ENCODE measurements around the gene IFT172.

The IFT172 gene

DNA sequence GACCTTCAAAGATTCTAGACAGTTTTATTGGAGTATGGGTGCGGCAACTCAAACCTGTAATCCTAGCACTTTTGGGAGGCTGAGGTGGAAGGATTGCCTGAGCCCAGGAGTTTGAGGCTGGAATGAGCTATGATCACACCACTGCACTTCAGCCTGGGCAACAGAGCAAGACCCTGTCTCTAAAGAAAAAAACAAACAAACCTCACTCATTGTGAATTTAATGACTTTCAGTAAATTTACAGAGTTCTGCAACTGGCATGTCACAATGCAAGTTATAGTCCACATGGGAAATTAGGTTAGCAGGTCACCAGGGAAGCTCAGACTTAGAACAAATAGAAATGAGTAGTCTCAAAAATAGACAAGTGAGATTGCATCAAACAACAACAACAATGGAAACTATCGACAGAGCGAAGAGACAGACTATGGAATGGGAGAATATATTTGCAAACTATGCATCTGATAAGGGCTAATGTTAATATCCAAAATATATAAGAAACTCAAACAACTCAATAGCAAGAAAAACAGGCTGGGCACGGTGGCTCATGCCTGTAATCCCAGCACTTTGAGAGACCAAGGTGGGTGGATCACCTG, 67.8 kb downstream of the IFT172 start:
- no peak for DNase-seq

DNA sequence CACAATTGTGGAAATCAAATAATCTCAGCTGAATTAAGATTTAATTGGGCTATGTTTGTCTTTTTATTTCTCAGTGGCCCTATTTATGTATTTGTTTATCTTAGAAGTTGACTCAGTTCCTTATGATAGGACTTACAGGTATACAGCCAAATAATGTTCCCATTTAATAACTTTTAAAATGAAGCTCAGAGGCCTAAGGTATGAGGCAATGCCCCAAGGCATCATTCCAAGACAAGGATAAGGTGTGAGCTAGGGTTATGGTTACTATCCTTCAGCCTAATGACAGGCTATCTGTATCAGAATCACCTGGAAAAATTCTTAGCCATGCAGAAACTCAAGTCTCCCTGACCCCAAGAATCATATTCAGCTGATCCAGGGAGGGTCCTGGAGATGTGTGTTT, 68.5 kb downstream of the IFT172 start:
- no peak for DNase-seq

DNA sequence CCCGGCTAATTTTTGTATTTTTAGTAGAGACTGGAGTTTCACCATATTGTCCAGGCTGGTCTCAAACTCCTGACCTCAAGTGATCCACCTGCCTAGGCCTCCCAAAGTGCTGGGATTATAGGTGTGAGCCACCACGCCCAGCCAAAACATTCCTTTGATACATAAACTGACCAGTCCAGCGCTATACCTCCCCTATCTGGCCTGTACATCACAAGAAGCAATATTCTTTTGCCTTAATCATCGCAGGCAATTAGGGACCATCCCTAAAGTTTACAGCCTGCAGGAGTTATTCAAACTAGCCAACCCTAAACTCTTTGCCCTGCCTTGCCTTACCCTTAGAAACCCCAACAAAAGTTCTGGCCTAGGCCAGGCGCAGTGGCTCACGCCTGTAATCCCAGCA, 73.4 kb downstream of the IFT172 start:
- DNase-seq = no peak

DNA sequence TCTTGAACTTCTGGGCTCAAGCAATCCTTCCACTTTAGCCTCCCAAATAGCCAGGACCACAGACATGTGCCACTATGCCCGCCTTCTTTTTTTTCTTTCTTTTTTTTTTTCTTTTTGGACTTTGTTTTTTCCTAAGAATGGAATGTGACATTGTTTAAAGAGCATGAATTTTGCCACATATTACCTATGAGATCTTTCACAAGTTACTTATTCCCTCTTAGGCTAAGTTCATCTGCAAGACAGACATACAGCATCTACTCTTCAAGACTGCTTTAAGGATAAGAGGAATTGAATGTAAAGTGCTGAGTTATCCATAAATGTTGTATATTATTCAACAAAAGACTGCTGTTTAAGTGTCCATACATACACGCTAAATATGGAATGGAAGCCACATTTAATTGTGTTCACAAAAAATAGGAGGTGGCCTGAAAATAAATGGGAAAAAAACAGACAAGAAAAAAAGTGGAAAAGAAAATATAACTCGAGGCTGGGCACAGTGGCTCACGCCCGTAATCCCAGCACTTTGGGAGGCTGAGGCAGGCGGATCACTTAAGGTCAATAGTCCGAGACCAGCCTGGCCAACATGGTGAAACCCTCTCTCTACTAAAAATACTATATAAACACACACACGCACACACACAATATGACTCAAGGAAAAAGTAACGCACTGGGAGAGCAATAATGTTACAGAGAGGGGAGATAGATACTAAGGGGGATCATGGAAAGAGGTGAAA, 77.0 kb downstream of the IFT172 start:
- DNase-seq = no peak

DNA sequence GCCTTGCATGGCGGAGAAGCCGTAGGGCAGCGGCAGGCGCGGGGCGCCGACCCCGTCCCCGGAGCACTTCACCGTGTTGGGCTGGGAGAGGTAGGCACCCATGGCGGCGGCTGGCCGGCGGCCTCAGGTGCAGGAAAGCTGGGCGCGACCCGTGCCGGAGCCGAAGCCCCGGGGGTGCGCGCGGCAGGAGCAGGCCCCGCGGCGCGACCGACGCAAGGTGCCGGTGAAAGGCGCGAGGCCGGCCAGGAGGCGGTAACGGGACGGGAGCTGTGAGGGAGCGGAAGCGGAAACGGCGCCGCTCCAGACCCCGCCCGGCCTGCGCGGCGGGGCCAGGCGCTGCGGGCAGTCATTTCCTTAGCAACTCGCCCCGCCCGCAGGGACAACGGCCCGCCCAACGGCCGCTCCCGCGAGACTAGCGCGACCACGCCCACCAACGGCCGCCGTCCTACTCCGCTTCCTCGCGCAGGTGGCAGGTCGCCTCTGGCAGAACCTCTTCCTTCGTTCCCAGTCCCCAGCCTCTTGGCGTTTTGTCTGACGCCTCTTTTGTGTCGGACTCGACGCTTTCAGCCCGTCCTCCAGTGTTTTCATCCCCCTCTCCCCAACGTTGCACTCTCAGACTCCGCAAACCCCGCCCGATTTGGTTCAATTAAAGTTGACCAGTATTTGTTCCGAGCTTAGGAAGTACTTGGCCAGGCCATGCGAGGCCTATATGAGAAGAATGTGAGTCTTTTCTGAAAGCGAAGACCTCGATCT, 80.0 kb downstream of the IFT172 start, which contains the start of gene PPM1G:
TSS of gene PPM1G (minus strand) at position 271 of the 753 bp plus-strand sequence. CDS start at position 102, 169 bp downstream.
- peak; percentile 66 for DNase-seq

DNA sequence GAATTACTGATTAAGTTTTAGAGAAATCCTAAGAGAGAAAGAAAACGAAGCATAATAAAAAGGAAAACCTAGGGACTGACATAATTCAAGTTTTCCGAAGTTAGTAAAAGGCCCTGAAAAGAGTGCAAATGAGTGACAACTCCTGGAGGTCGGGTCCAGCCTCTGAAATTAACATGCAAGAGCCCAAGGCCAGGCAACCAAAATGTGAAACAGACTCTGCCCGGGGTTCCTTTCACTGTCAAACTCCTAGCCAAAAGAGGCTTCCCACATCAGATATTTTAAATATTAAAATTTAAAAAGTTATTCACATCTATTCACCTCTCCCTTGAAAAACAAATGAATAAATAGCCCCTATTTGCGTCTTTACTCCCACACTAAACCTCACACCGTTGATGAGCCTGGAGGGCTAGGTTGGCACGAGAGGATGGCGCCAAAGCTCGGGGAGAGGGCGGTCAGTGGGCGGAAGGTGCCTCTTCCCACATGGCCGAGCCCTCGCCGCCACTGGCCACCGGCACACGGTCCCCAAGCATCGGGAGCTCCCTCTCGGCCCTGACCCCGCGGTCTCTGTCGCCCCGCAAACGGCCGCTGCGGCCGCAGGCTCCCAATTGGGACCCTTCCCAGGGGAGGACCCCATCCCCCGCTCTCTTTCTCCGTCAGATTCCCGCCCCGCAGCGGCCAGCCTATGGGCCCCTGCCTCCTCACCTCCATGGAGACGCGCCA, 80.8 kb downstream of the IFT172 start:
- DNase-seq = no peak

DNA sequence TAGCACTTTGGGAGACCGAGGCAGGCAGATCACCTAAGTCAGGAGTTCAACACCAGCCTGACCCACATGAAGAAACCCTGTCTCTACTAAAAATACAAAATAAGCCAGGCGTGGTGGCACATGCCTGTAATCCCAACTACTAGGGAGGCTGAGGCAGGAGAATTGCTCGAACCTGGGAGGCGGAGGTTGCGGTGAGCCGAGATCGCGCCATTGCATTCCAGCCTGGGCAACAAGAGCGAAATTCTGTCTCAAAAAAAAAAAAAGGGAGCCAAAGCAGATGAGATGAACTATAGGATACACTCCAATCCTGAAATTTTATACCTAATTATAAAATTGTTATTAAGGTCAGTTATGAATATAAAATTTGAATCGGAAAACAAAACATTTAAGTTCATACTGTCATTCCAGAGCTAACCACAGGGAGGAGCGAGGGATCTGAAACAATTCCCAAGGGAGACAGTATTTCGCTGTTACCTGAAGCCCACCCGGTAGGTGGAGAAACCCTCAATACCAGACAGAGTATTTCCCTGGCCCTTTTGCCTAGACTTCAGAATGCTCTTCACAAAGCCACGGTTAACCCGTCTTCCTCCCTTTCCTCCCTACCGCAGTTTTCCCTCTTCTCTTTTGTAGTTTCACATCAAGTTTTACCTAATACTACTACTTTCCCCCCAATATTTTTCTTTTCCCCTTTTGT, 81.6 kb downstream of the IFT172 start:
- no peak for DNase-seq

DNA sequence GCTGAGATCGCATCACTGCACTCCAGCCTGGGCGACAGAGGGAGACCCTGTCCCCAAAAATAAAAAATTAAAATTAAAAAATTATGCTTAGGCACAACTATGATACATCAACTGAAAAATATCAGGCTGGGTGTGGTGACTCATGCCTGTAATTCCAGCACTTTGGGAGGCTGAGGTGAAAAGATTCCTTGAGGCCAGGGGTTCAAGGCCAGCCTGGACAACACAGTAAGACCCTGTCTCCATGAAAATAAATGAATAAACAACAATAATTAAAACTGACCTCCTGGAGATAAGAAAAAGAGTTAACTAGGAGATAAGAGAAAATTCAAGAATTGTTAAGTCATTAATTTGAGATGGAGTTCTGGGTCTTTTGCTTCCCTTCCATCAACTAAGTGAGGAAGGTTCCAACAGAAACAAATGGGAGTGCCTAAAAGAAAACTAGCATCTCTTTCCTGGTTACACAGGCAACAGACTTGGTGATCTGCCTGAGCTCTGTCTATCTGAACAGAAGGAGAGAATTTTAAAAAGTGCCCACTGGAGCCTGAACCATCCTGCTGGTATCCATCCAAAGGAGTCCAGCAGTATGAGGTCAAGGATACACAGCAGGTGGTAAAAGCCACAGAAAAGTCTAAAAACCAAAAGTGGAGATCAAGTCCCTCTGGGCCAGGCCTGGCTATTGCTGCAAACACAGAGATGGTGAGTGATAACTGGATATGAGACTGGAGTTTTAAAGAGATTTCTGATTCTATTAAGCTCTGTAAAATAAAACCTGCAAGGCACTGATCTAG, 89.0 kb downstream of the IFT172 start:
- DNase-seq = no peak

DNA sequence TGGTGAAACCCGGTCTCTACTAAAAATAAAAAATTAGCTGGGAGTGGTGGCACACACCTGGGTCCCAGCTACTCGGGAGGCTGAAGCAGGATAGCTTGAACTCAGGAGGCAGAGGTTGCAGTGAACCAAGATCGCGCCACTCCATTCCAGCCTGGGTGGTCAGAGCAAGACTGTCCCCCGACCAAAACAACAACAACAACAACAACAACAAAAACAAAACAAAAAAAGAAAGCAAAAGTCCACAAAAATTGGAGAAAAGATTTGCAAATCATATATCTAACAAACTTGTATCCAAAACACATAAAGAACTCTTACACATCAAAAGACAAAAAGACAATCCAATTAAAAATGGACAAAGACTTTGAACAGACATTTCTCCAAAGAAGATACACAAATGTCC, 90.6 kb downstream of the IFT172 start:
- DNase-seq = no peak

Measured in NCI-H2029 treated with DMSO at 0.1 percent for 48 hours (cell line).